Body of pancreas (tissue), 4 donors: Measurements from ENCODE around the gene HNRNPA2B1. TPM values are rescaled to one million over a fixed set of nuclear protein-coding genes. Genes with fewer than 3 reads are reported as not detected.
A peak's percentile ranks its signal among the peaks of the same experiment; 100 is the strongest.
"Not testable (repeated sequence)": the region's sequence is repeated elsewhere in the genome, so short reads cannot be mapped to it uniquely, and the experiment has no call there.

Experiments used
- ATAC-seq: fragments of 150-250 bp; one replicate; pipeline ENCODE4 v1.9.1; 2016
- DNase-seq, 4 donors: peaks; one replicate each; pipeline ENCODE4 v3.0.0-alpha.2; 2019
- H3K27ac ChIP-seq, 4 donors: fragments of 200-600 bp; sonication (generic); 1 replicate in 3 of 4; 2 replicates in 1 of 4; pipeline versions ENCODE4 v1.5.1 to v1.6.1; 2016 to 2019; ENCODE audit warnings: mild to moderate bottlenecking in 1 of 4, mixed read lengths in 1 of 4, moderate library complexity in 1 of 4
- H3K27me3 ChIP-seq, 2 donors: fragments of 200-600 bp; sonication (generic); one replicate each; pipeline ENCODE4 v1.6.0; 2016; ENCODE audit warnings: mild to moderate bottlenecking in 1 of 2
- H3K36me3 ChIP-seq, 2 donors: fragments of 200-600 bp; sonication (generic); replicated peaks in 1 of 2; 2 replicates each; pipeline ENCODE4 v1.5.1; 2016; ENCODE audit warnings: low read depth in 2 of 2; ENCODE audit not compliant: insufficient read depth in 1 of 2
- H3K4me1 ChIP-seq: fragments of 200-600 bp; sonication (generic); one replicate; pipeline ENCODE4 v1.6.0; 2016
- H3K4me3 ChIP-seq, 2 donors: fragments of 200-600 bp; sonication (generic); 1 replicate in 1 of 2; 2 replicates in 1 of 2; pipeline ENCODE4 v1.5.1; 2016 to 2019
- H3K9me3 ChIP-seq, 3 donors: fragments of 200-600 bp; sonication (generic); 1 replicate in 2 of 3; 2 replicates in 1 of 3; pipeline ENCODE4 v1.5.1; 2016
- CTCF ChIP-seq, 7 experiments: fragments of 450-650 bp in 4 of 7; fragments of 200-600 bp in 3 of 7; sonication (generic) in 3 of 7; IDR thresholded peaks; one replicate each; pipeline ENCODE4 v1.5.1; 2016 to 2019; ENCODE audit warnings: antibody characterized with exemption in 7 of 7
- POLR2A ChIP-seq, 3 donors: fragments of 450-650 bp; IDR thresholded peaks; one replicate each; pipeline ENCODE4 v1.6.1; 2016; ENCODE audit warnings: antibody characterized with exemption in 3 of 3, mild to moderate bottlenecking in 2 of 3
- WGBS, 2 donors: methylation state at CpG; one replicate each; pipeline ENCODE4 v1.1.5; 2017; 5-methylcytosine and 5-hydroxymethylcytosine counted together
- intact Hi-C: fragments of 100-400 bp; cut with DNase I; formaldehyde crosslinking; loops from one replicate; pipeline ENCODE4 v1.15.1; 2023
- total RNA-seq, 2 donors: library from RNA; depleted of rRNA; stranded (reverse); fragments of >200 nt; gene quantifications; one replicate each; pipeline ENCODE4 v1.1.0, GENCODE V29; 2016

The HNRNPA2B1 gene
- total RNA-seq, 2 donors from 2014 or later: 158 to 306 TPM

GRCh38 chr7:26180792-26181198 is 19.8 kb downstream of the HNRNPA2B1 start:
- WGBS, 2 donors: 18 to 24% methylated on average over 5 of the region's 5 CpGs
- ATAC-seq (peak; percentile 72), DNase-seq (peak; percentile 47 to 78 (median 52))
- H3K36me3 ChIP-seq: no peaks in the 10 kb centered on the region
- intact Hi-C loops: no loop called here
- TF ChIP-seq CTCF (IDR thresholded peaks at IDR 0.05) (no peak), POLR2A (IDR thresholded peaks at IDR 0.05) (peak in 2 of 3 donors; percentile 25 to 43)
- no peaks in the 10 kb centered on the region for H3K9me3 ChIP-seq
- no peak overlapping the region for H3K4me3 ChIP-seq
- no peaks in the 10 kb centered on the region for H3K27me3 ChIP-seq
- peaks cover 51% of the 10 kb centered on the region for H3K4me1 ChIP-seq
- peak overlapping the region; percentile 20 to 77 (median 44) for H3K27ac ChIP-seq

- no peak overlapping the region for H3K4me3 ChIP-seq
- no peaks in the 10 kb centered on the region for H3K9me3 ChIP-seq
- TF ChIP-seq CTCF (IDR thresholded peaks at IDR 0.05): no peak
- TF ChIP-seq POLR2A (IDR thresholded peaks at IDR 0.05): peak in 1 of 3 donors; percentile 18
- ATAC-seq (no peak), DNase-seq (no peak)
- H3K27ac ChIP-seq: peak overlapping the region in 2 of 4 donors; percentile 56 to 77
- peaks cover 45% of the 10 kb centered on the region for H3K4me1 ChIP-seq
- WGBS, 2 donors: 34 to 35% methylated on average over 8 of the region's 8 CpGs
- no peaks in the 10 kb centered on the region for H3K27me3 ChIP-seq
- H3K36me3 ChIP-seq: no peaks in the 10 kb centered on the region
- intact Hi-C loops: no loop called here
Observed at GRCh38 chr7:26179826-26180497, 20.6 kb downstream of the HNRNPA2B1 start.

GRCh38 chr7:26179422-26179821 is 21.1 kb downstream of the HNRNPA2B1 start:
- intact Hi-C loops: no loop called here
- ATAC-seq: no peak
- H3K27ac ChIP-seq: peak overlapping the region in 2 of 4 donors; percentile 56 to 77

GRCh38 chr7:26178272-26178960 is 22.1 kb downstream of the HNRNPA2B1 start:
- no peaks in the 10 kb centered on the region for H3K36me3 ChIP-seq
- TF ChIP-seq POLR2A (IDR thresholded peaks at IDR 0.05) (no peak), CTCF (IDR thresholded peaks at IDR 0.05) (no peak)
- no peaks in the 10 kb centered on the region for H3K27me3 ChIP-seq
- H3K9me3 ChIP-seq: no peaks in the 10 kb centered on the region
- ATAC-seq: no peak
- DNase-seq: no peak
- intact Hi-C loops: no loop called here
- peak overlapping the region in 1 of 4 donors; percentile 77 for H3K27ac ChIP-seq
- H3K4me3 ChIP-seq: no peak overlapping the region
- peaks cover 33% of the 10 kb centered on the region for H3K4me1 ChIP-seq
- 57 to 59% methylated on average over 7 of the region's 7 CpGs for WGBS, 2 donors

More at GRCh38 chr7:26179422-26179821, 21.1 kb downstream of the HNRNPA2B1 start:
- no peaks in the 10 kb centered on the region for H3K9me3 ChIP-seq
- WGBS, 2 donors: 60 to 61% methylated on average over 5 of the region's 5 CpGs
- H3K27me3 ChIP-seq: no peaks in the 10 kb centered on the region
- H3K4me1 ChIP-seq: peaks cover 43% of the 10 kb centered on the region
- no peak overlapping the region for H3K4me3 ChIP-seq
- no peaks in the 10 kb centered on the region for H3K36me3 ChIP-seq
- no peak for DNase-seq
- TF ChIP-seq POLR2A (IDR thresholded peaks at IDR 0.05) (no peak), CTCF (IDR thresholded peaks at IDR 0.05) (no peak)

- H3K27ac ChIP-seq, intact Hi-C loops, ATAC-seq, H3K27me3 ChIP-seq, H3K9me3 ChIP-seq, H3K4me3 ChIP-seq, H3K36me3 ChIP-seq, DNase-seq: not testable (repeated sequence)
- WGBS, 2 donors: 94 to 95% methylated on average over 14 to 18 of the region's 20 CpGs
- peaks cover 21% of the 10 kb centered on the region for H3K4me1 ChIP-seq
Observed at GRCh38 chr7:26177269-26177668, 23.3 kb downstream of the HNRNPA2B1 start.

- H3K27ac ChIP-seq, H3K9me3 ChIP-seq, DNase-seq, ATAC-seq, intact Hi-C loops, H3K27me3 ChIP-seq, H3K4me3 ChIP-seq, H3K36me3 ChIP-seq: not testable (repeated sequence)
- 100% methylated on average over 4 of the region's 26 CpGs; no CpG with 5 or more reads in 1 of the 2 donors for WGBS, 2 donors
- H3K4me1 ChIP-seq: peaks cover 17% of the 10 kb centered on the region
Observed at GRCh38 chr7:26176696-26177095, 23.9 kb downstream of the HNRNPA2B1 start.

- H3K9me3 ChIP-seq, H3K36me3 ChIP-seq, H3K27me3 ChIP-seq, H3K4me3 ChIP-seq, intact Hi-C loops, H3K27ac ChIP-seq, ATAC-seq, H3K4me1 ChIP-seq, DNase-seq: not testable (repeated sequence)
- WGBS, 2 donors: 71 to 72% methylated on average over 2 to 4 of the region's 4 CpGs
Observed at GRCh38 chr7:26175903-26176302, 24.6 kb downstream of the HNRNPA2B1 start.
